Ovary (tissue), 3 donors: Measurements from ENCODE around the gene LYPD8.

Experiments
- CTCF ChIP-seq, 3 donors: fragments of 450-650 bp in 2 of 3; fragments of 200-600 bp in 1 of 3; IDR thresholded peaks; one replicate each; pipeline versions ENCODE4 v1.5.1 to v1.8.0; 2016 to 2022; ENCODE audit warnings: antibody characterized with exemption in 3 of 3, mild to moderate bottlenecking in 1 of 3
- POLR2A ChIP-seq: fragments of 450-650 bp; IDR thresholded peaks from one replicate; pipeline ENCODE4 v1.6.1; 2017; ENCODE audit warnings: antibody characterized with exemption, mild to moderate bottlenecking, moderate library complexity
- donor health status: DM: no; HTN: no; CAD: no.

- no peak for TF ChIP-seq CTCF (IDR thresholded peaks at IDR 0.05)
- no peak for TF ChIP-seq POLR2A
Observed at GRCh38 chr1:248714248-248714647, 41.3 kb downstream of the LYPD8 start.
